IPS-11a (cell line): ENCODE data around the gene TRAF2.

ENCODE experiments used
- H3K4me3 ChIP-seq: one replicate; pipeline ENCODE4 v1.5.1; 2013; ENCODE audit warnings: low read depth, low read length, control low read depth

TRAF2 gene

GRCh38 chr9:136907011-136907914, 20.9 kb downstream of the TRAF2 start:
- H3K4me3 ChIP-seq: no peak overlapping the region

GRCh38 chr9:136910197-136910900, 24.0 kb downstream of the TRAF2 start:
- H3K4me3 ChIP-seq: no peak overlapping the region

DNA sequence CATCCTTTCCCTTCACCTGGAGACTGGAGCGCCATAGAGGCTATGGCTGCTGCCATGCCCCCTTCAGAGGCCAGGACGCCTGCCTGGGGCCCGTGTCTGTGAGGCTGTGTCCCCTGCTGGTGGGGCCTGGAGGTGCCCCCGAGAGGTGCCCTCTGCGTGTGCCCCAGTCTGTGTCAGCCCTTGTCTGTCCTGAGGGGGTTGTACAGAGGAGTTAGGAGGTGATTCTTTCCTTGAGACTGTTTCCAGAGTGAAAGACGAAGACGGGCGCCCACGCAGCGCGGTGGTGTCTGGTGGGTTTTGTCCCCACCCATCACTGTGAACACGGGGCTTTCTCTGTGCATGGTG, 24.6 kb downstream of the TRAF2 start:
- no peak overlapping the region for H3K4me3 ChIP-seq

GRCh38 chr9:136913701-136914438, 27.6 kb downstream of the TRAF2 start:
- no peak overlapping the region for H3K4me3 ChIP-seq

DNA sequence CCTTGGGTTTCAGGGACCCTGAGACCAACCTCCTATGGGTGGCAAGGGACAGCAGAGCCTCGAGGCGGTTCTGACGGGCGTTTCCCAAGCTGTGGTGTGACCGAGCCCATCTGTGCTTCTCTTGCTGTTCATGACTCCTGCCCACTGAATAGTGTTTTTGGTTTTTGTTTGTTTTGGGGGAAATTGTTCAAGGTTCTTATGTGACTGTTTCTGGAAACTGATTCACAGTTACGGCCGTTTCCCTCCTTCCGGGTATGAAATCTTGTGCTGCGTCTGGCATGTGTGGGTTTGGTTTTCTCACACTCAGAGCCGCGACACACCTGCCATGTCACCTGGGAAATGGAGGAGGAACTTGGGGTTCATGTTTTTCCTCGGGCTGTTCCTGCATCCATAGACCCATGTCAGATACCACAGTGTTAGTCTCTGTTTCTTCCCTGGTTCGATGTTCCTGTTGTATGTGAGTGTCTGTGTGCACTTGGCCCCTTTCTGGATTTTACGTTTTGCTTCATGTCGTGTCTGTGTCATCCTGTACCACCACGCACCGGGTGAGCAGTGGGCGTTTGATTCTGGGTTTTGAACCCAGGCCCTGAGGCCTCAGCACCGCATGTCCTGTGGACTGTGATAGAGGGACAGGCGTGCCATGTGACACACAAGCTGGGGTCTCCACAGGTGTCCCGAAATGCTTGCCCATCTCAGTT, 29.5 kb downstream of the TRAF2 start:
- H3K4me3 ChIP-seq: no peak overlapping the region

DNA sequence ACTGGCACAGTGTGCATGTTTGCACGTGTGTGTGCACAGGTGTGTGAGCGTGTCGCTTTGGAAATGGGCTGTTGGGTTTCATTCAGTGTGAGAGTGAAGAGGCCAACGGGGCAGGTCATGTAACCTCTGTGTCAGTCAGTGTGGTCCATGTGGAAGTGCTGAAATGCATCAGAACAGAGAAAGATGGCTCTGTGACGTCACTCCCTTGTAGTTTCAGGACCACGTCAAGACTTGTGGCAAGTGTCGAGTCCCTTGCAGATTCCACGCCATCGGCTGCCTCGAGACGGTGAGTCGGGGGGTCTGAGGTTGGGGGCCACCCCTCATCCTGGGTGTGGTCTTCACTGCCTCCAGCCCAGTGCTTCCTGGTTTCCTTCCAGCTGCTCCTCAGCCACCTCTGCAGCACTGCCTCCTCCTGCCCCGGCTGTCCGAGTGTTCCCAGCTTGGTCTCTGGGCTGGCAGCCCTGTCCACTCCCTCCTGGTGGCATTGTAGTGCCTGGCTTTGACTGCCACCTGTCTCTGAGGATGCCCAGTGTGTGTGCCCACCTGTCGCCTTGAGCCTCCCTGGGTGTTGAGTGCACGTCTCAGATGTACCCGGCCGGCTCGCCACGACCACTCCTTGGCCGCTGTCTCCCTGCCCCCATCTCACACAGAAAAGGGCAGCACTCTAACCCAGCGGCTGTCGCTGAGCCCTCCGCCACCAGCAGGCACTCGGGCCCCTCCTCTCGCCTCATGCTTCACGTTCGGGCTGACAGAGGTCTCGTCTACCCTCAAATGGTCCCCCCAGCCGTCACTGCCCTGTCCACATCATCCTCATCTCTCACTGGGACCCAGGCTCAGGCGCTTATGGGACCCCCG, 30.2 kb downstream of the TRAF2 start:
- H3K4me3 ChIP-seq: no peak overlapping the region

- no peak overlapping the region for H3K4me3 ChIP-seq
Observed at GRCh38 chr9:136917902-136918301, 31.6 kb downstream of the TRAF2 start.

DNA sequence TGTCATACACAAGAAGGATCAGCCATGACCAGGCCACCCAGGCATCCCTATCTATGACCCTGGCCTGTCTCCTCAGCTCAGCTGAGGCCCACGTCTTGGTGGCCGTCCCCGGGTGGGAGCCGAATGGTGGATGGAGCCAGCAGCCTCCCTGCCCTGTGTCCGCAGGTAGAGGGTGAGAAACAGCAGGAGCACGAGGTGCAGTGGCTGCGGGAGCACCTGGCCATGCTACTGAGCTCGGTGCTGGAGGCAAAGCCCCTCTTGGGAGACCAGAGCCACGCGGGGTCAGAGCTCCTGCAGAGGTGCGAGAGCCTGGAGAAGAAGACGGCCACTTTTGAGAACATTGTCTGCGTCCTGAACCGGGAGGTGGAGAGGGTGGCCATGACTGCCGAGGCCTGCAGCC, 33.8 kb downstream of the TRAF2 start:
- no peak overlapping the region for H3K4me3 ChIP-seq

GRCh38 chr9:136920734-136921231, 34.5 kb downstream of the TRAF2 start:
- no peak overlapping the region for H3K4me3 ChIP-seq

GRCh38 chr9:136921307-136921706, 35.0 kb downstream of the TRAF2 start:
- H3K4me3 ChIP-seq: no peak overlapping the region

GRCh38 chr9:136921718-136922117, 35.4 kb downstream of the TRAF2 start:
- H3K4me3 ChIP-seq: no peak overlapping the region

DNA sequence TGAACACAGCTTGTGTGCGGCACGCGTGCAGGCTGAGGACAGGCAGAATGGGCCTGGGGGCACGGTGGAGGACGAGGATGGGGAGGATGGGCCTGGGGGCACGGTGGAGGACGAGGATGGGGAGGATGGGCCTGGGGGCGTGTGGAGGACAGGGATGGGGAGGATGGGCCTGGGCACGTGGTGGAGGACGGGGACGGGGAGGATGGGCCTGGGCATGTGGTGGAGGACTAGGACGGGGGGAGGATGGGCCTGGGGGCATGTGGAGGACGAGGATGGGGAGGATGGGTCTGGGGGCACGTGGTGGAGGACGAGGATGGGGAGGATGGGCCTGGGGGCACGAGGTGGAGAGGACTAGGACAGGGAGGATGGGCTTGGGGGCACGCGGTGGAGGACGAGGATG, 36.2 kb downstream of the TRAF2 start:
- no peak overlapping the region for H3K4me3 ChIP-seq

- H3K4me3 ChIP-seq: no peak overlapping the region
Observed at GRCh38 chr9:136923881-136924280, 37.6 kb downstream of the TRAF2 start.

- no peak overlapping the region for H3K4me3 ChIP-seq
Observed at GRCh38 chr9:136925414-136926153, 39.3 kb downstream of the TRAF2 start.

- no peak overlapping the region for H3K4me3 ChIP-seq
Observed at GRCh38 chr9:136926154-136926704, 39.9 kb downstream of the TRAF2 start.

DNA sequence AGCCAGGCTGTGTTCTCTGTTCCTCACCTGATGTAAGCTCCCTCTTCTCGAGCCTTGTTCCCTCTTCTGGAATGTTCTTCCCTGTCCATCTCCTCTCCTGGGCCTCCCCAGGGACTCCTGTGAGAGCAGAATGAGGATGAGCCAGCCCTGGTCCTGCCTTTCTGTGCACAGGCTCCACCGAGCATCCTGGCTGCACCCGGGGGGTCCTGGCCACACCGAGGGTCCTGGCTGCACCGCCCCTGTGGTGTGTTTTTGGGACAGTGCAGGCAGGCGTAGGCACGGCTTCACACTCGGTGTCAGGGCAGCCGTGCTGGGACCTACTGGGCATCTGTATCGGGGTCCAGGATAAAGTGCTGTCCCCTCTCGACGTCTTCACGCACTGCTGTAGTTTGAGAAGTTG, 40.4 kb downstream of the TRAF2 start:
- no peak overlapping the region for H3K4me3 ChIP-seq

DNA sequence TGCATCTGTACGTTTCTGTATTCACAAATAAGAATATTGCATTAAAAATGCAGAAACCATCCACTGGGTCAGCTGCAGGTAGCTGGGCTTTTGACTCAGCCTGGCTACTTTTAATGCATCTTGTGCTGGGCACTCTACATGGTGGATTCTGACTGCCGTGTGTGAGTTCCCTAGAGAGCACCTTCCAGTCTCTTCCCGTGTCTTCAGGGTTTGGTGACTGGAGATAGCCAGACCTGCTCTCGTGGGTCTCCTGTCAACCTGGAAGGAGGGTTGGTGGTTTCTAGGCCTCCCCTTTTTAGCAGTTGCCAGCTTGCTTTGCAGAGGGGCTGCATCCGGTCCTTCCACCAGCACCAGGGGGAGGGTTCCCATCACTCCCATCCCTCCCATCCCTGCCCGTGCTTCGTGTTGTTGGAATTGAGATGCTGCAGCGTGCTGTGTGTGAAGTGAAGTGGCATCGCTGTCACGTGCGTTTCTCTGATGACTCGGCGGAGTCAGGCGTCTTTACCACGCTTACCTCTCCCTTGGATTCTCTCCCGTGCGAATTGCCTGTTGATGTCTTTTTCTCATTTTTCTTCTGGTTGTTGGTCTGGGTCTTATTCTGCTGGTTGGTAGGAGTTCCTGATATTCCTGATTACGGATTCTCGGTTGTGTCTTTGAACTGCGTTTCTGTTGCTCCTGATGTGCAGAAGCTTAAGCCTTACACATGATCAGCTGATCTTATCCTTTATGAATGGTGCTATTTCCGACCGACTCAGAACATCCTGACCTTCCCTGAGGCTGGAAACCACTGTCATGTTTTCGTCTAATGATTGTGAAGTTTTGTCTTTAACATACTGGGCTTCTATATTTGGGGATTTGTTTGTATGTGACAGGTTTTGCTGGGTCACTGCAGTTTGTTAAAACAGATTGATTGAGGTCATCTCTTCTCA, 41.3 kb downstream of the TRAF2 start:
- H3K4me3 ChIP-seq: no peak overlapping the region

DNA sequence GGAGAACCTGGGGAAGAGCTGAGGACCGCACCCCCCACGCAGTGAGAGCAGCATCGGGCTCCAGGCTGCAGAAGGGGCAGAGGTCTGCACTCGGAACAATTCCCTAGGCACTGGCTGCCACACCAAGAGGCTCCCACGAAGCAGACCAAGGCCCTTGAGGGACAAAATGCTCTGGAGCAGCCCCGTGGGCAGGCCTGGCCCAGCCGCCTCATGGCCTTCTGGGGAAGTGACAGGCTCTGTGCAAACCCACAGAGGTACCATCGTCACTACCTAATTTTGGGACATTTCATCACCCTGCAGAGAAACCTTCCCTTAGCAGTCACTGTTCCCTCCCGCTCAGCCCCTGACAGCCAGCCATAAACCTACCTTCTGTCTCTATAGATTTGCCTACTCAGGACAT, 42.3 kb downstream of the TRAF2 start:
- no peak overlapping the region for H3K4me3 ChIP-seq
